Measurements from ENCODE around the gene TMCO2.

Gene TMCO2

DNA sequence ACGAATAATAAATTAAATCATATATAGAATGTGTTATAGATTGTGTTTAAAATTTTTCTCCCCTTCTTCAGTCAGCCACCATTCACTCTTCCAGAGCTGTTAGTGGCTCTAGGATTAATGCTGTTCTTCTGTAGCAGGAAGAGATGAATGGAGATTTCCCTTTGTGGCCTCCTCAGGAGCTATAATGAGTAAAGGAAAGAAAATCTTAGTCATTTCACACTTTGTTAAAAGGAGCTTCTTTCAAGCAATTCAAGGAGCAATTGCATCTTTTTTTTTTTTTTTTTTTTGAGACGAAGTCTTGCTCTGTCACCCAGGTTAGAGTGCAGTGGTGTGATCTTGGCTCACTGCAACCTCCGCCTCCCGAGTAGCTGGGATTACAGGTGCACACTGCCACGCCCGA, 23.7 kb upstream of the TMCO2 start:
- TF ChIP-seq, protein P1, sequence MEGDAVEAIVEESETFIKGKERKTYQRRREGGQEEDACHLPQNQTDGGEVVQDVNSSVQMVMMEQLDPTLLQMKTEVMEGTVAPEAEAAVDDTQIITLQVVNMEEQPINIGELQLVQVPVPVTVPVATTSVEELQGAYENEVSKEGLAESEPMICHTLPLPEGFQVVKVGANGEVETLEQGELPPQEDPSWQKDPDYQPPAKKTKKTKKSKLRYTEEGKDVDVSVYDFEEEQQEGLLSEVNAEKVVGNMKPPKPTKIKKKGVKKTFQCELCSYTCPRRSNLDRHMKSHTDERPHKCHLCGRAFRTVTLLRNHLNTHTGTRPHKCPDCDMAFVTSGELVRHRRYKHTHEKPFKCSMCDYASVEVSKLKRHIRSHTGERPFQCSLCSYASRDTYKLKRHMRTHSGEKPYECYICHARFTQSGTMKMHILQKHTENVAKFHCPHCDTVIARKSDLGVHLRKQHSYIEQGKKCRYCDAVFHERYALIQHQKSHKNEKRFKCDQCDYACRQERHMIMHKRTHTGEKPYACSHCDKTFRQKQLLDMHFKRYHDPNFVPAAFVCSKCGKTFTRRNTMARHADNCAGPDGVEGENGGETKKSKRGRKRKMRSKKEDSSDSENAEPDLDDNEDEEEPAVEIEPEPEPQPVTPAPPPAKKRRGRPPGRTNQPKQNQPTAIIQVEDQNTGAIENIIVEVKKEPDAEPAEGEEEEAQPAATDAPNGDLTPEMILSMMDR (conservative IDR thresholded peaks at IDR 0.05; ENCODE audit: low read depth, low read length) = no peak
- no peak overlapping the region for H3K4me3 ChIP-seq (ENCODE audit: low read length)
- DNase-seq (ENCODE audit: low read depth) = no peak

DNA sequence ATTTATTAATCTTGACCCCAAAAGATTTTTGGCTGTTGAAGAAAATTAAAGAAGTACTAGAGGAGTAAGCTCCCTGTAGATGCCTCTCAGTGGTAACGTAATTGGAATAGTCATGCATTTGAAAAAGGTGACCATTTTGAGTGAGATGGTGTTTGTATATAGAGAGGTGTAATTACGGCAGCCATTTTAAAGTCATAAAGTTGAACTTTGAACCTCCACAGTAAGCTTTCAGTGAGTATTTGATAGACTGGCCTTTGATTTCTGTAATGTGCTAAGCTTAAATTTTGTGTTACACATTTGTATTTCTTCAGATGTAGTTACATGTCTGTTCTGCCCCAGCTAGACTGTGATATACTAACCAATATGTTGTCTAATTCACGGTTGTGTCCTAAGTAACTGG, 21.5 kb upstream of the TMCO2 start:
- TF ChIP-seq, protein P1 (conservative IDR thresholded peaks at IDR 0.05; ENCODE audit: low read depth, low read length) = no peak
- H3K4me3 ChIP-seq (ENCODE audit: low read length) = no peak overlapping the region
- DNase-seq (ENCODE audit: low read depth) = no peak

DNA sequence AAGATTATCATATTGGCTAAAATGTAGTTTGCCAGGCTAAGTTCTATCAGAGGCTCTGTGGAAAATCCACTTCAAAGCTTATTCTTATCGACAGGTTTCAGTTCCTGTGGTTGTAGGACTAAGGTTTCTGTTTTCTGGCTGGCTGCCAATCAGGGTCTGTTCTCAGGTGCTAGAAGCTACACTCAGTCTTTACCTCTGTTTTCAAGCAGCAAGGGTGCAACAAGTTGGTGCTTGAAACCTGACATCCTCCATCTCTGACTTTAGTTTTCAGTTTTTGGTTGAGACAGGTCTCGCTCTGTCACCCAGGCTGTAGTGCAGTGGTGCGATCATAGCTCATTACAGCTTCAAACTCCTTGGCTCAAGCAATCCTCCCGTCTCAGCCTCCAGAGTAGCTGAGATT, 15.3 kb upstream of the TMCO2 start:
- DNase-seq (ENCODE audit: low read depth) = no peak
- TF ChIP-seq, protein P1 (conservative IDR thresholded peaks at IDR 0.05; ENCODE audit: low read depth, low read length) = no peak
- no peak overlapping the region for H3K4me3 ChIP-seq (ENCODE audit: low read length)

DNA sequence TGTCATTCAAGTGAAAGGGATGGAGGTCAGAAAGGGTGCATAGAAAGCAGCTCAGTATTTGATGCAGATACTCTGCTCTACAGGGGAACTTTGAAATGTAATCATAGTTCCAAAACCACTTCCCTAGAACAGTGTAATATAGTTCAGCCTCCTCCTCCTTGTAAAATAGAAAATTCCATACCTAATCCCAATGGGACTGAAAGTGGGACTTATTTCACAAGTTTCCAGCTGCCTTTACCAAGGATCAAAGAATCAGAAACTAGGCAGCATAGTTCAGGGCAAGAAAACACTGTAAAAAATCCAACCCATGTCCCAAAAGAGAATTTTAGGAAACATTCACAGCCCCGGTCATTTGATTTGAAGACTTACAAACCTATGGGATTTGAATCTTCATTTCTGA, 8.1 kb upstream of the TMCO2 start:
- DNase-seq (ENCODE audit: low read depth) = no peak
- no peak overlapping the region for H3K4me3 ChIP-seq (ENCODE audit: low read length)
- TF ChIP-seq, protein P1 (conservative IDR thresholded peaks at IDR 0.05; ENCODE audit: low read depth, low read length) = no peak

DNA sequence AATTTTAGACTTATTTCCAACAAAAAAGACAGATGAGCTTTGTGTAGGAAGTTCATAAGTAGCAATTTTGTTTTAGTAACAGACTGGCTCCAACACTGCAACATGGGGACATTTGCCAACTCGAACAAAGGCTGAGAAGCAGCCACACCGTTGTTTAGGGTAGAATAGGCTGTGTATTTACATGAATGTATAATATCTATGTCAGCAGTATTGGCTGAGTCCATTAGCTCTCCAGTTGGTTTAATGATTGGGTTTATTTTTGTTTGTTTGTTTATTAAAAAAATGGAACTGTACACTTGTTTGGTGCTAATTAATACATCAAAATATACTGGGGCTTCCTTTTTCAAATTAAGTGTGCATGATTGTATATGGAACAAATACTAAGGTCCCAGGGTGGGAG, 7.3 kb upstream of the TMCO2 start:
- TF ChIP-seq, protein P1 (conservative IDR thresholded peaks at IDR 0.05; ENCODE audit: low read depth, low read length) = no peak
- no peak for DNase-seq (ENCODE audit: low read depth)
- H3K4me3 ChIP-seq (ENCODE audit: low read length) = no peak overlapping the region

DNA sequence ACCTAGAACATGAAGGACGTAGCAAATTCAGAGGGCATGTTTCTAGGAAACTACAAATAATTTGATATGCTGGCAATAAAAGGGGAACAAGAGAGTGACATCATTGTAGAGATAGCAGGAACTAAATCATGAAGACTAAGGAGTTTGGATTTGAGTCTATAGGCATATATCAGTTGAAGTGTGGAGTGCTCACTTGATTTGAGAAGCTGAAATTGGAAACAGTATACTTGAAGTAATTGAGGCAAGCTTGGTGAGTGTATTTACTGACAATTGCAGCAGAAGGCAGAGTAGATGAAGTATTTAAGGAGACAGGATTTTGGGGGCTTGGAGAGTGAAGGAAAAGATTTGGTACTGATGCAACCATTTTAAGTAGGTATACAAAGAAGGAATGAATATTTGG, 6.4 kb upstream of the TMCO2 start:
- no peak overlapping the region for H3K4me3 ChIP-seq (ENCODE audit: low read length)
- no peak for DNase-seq (ENCODE audit: low read depth)
- TF ChIP-seq, protein P1 (conservative IDR thresholded peaks at IDR 0.05; ENCODE audit: low read depth, low read length) = no peak

DNA sequence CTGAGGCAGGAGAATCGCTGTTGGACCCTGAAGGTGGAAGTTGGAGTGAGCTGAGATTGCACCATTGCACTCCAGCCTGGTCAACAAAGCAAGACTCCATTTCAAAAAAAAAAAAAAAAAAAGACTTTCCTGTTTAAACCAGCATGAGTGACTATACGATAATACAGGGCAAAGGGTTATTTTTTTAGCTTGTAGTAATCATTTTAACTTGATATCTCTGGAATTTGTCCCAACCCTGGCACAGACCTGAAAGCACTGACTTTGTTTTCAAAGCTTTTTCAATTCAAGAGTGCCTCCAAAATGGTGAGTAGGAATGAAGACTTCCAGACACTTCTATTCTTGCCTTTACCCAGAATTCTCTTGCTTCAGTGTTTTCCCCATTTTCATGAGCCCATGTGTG, 4.4 kb upstream of the TMCO2 start:
- DNase-seq (ENCODE audit: low read depth) = no peak
- TF ChIP-seq, protein P1 (conservative IDR thresholded peaks at IDR 0.05; ENCODE audit: low read depth, low read length) = no peak
- H3K4me3 ChIP-seq (ENCODE audit: low read length) = no peak overlapping the region

All from retinal pigment epithelial cell (primary cell).